KMS-11 (cell line): ENCODE measurements around the gene NMRAL1.

Experiments
- H2AFZ ChIP-seq: fragments of 200-600 bp; sonication (generic); 2 replicates; pipeline ENCODE4 v1.6.1; 2016; ENCODE audit warnings: antibody characterized with exemption, mixed run types, low read depth
- H3K27ac ChIP-seq: fragments of 200-600 bp; sonication (generic); 2 replicates; pipeline ENCODE4 v1.6.1; 2016; ENCODE audit warnings: mild to moderate bottlenecking, mixed run types
- H3K27me3 ChIP-seq: fragments of 200-600 bp; sonication (generic); 2 replicates; pipeline ENCODE4 v1.6.1; 2017; ENCODE audit warnings: mild to moderate bottlenecking, low read depth, mixed run types, moderate library complexity; ENCODE audit not compliant: insufficient read depth
- H3K36me3 ChIP-seq: fragments of 200-600 bp; sonication (generic); 2 replicates; pipeline ENCODE4 v1.6.1; 2017; ENCODE audit warnings: mild to moderate bottlenecking, mixed run types; ENCODE audit not compliant: insufficient read depth
- H3K4me1 ChIP-seq: fragments of 200-600 bp; sonication (generic); 2 replicates; pipeline ENCODE4 v1.6.1; 2016; ENCODE audit warnings: mild to moderate bottlenecking, low read depth, mixed run types; ENCODE audit not compliant: poor library complexity, severe bottlenecking
- H3K4me2 ChIP-seq: fragments of 200-600 bp; sonication (generic); 2 replicates; pipeline ENCODE4 v1.7.0; 2016; ENCODE audit warnings: mild to moderate bottlenecking, mixed run types
- H3K4me3 ChIP-seq: fragments of 200-600 bp; sonication (generic); IDR thresholded peaks from 2 replicates; pipeline ENCODE4 v1.6.1; 2017; ENCODE audit warnings: low read depth, low read length, mixed read lengths; ENCODE audit not compliant: insufficient read depth
- H3K79me2 ChIP-seq: fragments of 200-600 bp; sonication (generic); 2 replicates; pipeline ENCODE4 v1.6.1; 2016; ENCODE audit warnings: low read depth, mixed run types; ENCODE audit not compliant: insufficient read depth
- H3K9ac ChIP-seq: fragments of 200-600 bp; sonication (generic); 2 replicates; pipeline ENCODE4 v1.6.1; 2016; ENCODE audit warnings: mild to moderate bottlenecking, mixed run types
- H4K20me1 ChIP-seq: fragments of 200-600 bp; sonication (generic); 2 replicates; pipeline ENCODE4 v1.6.1; 2016; ENCODE audit warnings: mild to moderate bottlenecking, mixed run types; ENCODE audit not compliant: insufficient read depth
- TF ChIP-seq, protein P1 (sequence below): fragments of 200-600 bp; sonication (generic); conservative IDR thresholded peaks from 2 replicates; pipeline ENCODE4 v1.6.1; 2017; ENCODE audit warnings: low read depth, mild to moderate bottlenecking, antibody characterized with exemption, low read length, moderate library complexity, mixed read lengths

The NMRAL1 gene

DNA sequence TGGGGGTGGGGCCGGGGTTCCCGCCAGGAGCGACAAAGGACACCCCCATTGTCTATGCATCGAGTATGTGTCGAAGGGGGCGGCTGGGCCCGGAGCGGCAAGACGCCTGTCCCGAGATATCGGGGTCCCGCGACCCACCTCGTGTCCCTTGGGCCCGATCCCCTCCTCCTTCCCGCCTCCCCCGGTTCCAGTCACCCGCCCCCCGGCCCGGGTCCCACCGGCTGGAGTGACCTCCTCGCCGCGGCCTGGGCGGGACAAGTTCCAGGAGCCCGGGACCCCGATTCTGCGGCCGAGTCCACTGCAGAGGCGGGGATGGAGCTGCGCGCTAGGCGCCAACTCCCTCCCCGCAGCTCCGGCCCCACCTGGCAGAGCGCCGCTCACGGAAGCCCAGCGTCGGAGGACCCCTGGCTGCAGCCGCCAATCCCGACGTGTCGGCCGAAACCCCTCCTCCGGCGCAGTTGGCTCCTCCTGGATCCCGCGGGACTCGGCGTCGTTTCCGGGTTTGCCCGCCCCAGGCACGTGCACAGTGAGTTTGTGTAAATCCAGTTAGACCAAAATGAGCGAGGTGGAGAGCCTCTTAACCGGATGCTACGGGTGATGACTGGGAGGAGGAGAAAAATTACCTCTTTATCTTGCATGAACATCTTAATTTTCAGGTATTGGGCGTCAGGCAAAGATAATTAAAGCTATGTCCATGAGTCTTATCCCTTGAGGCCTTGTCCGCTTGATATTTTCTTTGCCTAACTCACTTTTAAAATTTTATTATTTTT, at the start of gene NMRAL1:
Gene NMRAL1 (minus strand): TSS at position 434 of the 770 bp plus-strand sequence. CDS start 493 bp downstream, outside the sequence.
- Histone ChIP-seq H3K79me2 (peaks cover 14% of the 10 kb centered on the region; the same call in 1 of the 2 replicates), H3K27ac (no peak within 1 kb of the TSS), H3K4me2 (no peak within 1 kb of the TSS; the same call in 1 of the 2 replicates), H2AFZ (no peak within 1 kb of the TSS), H3K27me3 (no peaks in the 10 kb centered on the region), H3K4me1 (peaks cover 13% of the 10 kb centered on the region), H4K20me1 (no peaks in the 10 kb centered on the region), H3K9ac (no peak within 1 kb of the TSS), H3K36me3 (no peaks in the 10 kb centered on the region), H3K4me3 (no peak within 1 kb of the TSS)
- TF ChIP-seq, protein P1, sequence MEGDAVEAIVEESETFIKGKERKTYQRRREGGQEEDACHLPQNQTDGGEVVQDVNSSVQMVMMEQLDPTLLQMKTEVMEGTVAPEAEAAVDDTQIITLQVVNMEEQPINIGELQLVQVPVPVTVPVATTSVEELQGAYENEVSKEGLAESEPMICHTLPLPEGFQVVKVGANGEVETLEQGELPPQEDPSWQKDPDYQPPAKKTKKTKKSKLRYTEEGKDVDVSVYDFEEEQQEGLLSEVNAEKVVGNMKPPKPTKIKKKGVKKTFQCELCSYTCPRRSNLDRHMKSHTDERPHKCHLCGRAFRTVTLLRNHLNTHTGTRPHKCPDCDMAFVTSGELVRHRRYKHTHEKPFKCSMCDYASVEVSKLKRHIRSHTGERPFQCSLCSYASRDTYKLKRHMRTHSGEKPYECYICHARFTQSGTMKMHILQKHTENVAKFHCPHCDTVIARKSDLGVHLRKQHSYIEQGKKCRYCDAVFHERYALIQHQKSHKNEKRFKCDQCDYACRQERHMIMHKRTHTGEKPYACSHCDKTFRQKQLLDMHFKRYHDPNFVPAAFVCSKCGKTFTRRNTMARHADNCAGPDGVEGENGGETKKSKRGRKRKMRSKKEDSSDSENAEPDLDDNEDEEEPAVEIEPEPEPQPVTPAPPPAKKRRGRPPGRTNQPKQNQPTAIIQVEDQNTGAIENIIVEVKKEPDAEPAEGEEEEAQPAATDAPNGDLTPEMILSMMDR = no peak

DNA sequence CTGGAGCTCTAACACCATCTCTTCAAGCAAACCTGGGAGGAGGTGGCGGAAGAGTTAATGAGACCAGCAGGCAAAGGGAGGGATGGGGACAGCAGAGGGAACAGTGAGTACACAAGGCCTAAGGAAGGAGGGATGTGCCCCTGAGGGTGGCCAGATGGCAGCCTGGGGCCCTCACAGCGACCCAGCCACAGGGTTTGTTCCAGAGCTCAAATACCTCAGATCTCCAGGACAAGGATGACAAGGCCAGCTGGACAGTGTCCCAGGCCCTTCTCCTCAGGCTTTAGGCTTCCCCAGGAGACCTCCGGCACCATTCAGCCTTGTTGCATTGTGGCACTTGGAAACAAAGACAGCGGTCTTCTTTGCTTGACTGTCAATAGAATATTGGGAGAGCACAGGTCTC, 49.3 kb upstream of the NMRAL1 start:
- Histone ChIP-seq H3K4me1 (peaks cover 9% of the 10 kb centered on the region), H3K79me2 (peaks cover 25% of the 10 kb centered on the region; the same call in 1 of the 2 replicates), H3K4me2 (no peak overlapping the region)

DNA sequence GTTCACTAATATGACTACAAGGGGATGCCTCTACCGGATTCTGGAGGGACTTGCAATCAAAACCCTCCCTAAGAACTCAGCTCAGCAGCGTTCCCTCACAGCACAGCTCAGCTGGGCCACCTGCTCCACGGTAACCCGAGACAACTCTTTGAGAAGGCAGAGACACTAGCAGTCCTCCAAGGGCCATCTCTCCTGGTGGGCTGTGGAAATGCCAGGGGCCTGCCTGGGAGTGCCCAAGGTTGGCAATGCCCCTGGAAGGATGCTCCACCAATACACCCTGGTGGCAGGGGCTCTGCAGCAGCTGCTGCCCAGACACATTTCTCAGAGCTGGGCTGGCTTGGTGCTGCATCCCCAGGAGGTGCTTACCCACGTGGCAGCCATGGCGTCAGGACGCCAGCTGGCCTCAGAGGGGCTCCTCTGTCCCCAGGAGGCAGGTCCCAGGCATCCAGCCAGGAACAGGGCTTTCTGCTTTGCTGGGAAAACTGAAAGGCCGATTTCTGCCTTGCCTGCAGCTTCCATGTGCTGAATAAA, 47.7 kb upstream of the NMRAL1 start:
- Histone ChIP-seq H3K4me2 (no peak overlapping the region), H3K27me3 (no peaks in the 10 kb centered on the region), H3K4me3 (no peak overlapping the region), H3K36me3 (no peaks in the 10 kb centered on the region), H4K20me1 (no peaks in the 10 kb centered on the region), H2AFZ (no peak overlapping the region), H3K4me1 (peaks cover 16% of the 10 kb centered on the region), H3K79me2 (peaks cover 25% of the 10 kb centered on the region; the same call in 1 of the 2 replicates), H3K27ac (no peak overlapping the region), H3K9ac (no peak overlapping the region)
- TF ChIP-seq, protein P1 = no peak

More for the DNA sequence above, 49.3 kb upstream of the NMRAL1 start:
- H2AFZ ChIP-seq = no peak overlapping the region
- H3K27ac ChIP-seq = no peak overlapping the region
- no peak overlapping the region for H3K9ac ChIP-seq
- no peaks in the 10 kb centered on the region; the same call in 1 of the 2 replicates for H3K36me3 ChIP-seq
- H3K4me3 ChIP-seq = no peak overlapping the region
- H4K20me1 ChIP-seq = no peaks in the 10 kb centered on the region
- TF ChIP-seq, protein P1 = no peak
- H3K27me3 ChIP-seq = no peaks in the 10 kb centered on the region

DNA sequence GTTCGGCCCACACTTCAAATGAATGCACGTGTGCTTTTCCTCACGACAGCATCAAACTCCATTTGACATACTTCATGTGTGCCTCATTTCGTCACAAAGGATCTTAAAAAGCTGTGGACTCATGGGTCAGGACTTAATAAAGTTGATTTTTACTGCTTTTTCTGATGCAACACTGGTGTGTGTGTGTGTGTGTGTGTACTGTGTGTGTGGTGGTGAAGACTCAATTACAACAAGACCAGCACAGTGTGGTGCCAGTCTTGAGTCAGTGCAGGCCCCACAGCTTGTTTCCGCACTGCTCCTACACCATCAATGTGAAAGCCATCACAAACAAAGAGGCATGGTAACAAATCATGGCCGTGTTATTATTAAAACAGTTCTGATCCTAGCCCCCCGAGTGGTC, 46.5 kb upstream of the NMRAL1 start:
- Histone ChIP-seq H3K4me1 (peaks cover 29% of the 10 kb centered on the region), H3K27me3 (no peaks in the 10 kb centered on the region), H3K79me2 (peaks cover 33% of the 10 kb centered on the region; the same call in 1 of the 2 replicates), H4K20me1 (no peaks in the 10 kb centered on the region), H3K27ac (no peak overlapping the region), H3K4me3 (no peak overlapping the region), H3K9ac (no peak overlapping the region), H3K36me3 (no peaks in the 10 kb centered on the region), H3K4me2 (no peak overlapping the region), H2AFZ (no peak overlapping the region)
- TF ChIP-seq, protein P1 = no peak
